ENCODE measurements around the gene KCNS1. TPM values are rescaled to one million over a fixed set of nuclear protein-coding genes. Genes with fewer than 3 reads are reported as not detected.

Gene KCNS1
- total and polyA plus RNA-seq, 2 of the 8 experiments (the other 6 are each of a cell fraction or from before 2014, with no cell fraction given) = 1.4 to 1.8 TPM

GRCh38 chr20:45149062-45149461, 48.1 kb upstream of the KCNS1 start:
- Histone ChIP-seq H3K27me3 (replicated peaks in 1 of 4; ENCODE audit: control insufficient read depth in 3 of 4, extremely low read depth in 1 of 4, insufficient read depth in 3 of 4, low read length in 3 of 4) (no peaks in the 10 kb centered on the region; a peak in 2 of 7 replicates), H2BK5ac (ENCODE audit: low read depth, low read length) (no peak overlapping the region), H2BK20ac (ENCODE audit: low read length) (no peak overlapping the region), H3K79me2 (ENCODE audit: control insufficient read depth in 1 of 2, insufficient read depth in 2 of 2, low read length in 2 of 2) (no peaks in the 10 kb centered on the region), H4K8ac (ENCODE audit: extremely low read depth, insufficient read depth, low read length) (no peak overlapping the region), H3K9ac (replicated peaks in 1 of 4; ENCODE audit: extremely low read depth in 1 of 4, low read depth in 3 of 4, low read length in 3 of 4) (no peak overlapping the region), H2BK12ac (ENCODE audit: low read depth, low read length) (no peak overlapping the region), H3K4ac (replicated peaks; ENCODE audit: insufficient read length, low read depth, low read length) (no peak overlapping the region), H3K23me2 (ENCODE audit: low read depth, low read length) (no peaks in the 10 kb centered on the region), H2AK5ac (ENCODE audit: low read depth, low read length) (no peak overlapping the region), H2AFZ (ENCODE audit: low read length) (no peak overlapping the region), H2BK120ac (replicated peaks; ENCODE audit: low read depth, low read length) (no peak overlapping the region), H3K56ac (replicated peaks; ENCODE audit: insufficient read length, low read depth, low read length) (no peak overlapping the region), H4K20me1 (replicated peaks in 1 of 2; ENCODE audit: control insufficient read depth in 1 of 2, insufficient read depth in 2 of 2, low read length in 2 of 2) (no peaks in the 10 kb centered on the region), H2BK15ac (ENCODE audit: low read length) (no peak overlapping the region), H4K5ac (ENCODE audit: insufficient read length, low read depth, low read length) (no peak overlapping the region), H3K14ac (ENCODE audit: insufficient read length) (no peak overlapping the region), H3K4me1 (replicated peaks in 1 of 4; ENCODE audit: control insufficient read depth in 3 of 4, insufficient read depth in 4 of 4, low read length in 3 of 4) (no peaks in the 10 kb centered on the region), H3K23ac (ENCODE audit: insufficient read length) (no peak overlapping the region), H3K36me3 (ENCODE audit: control insufficient read depth in 2 of 4, insufficient read depth in 4 of 4, low read length in 3 of 4) (no peaks in the 10 kb centered on the region), H4K91ac (replicated peaks; ENCODE audit: insufficient read length, low read length) (no peak overlapping the region), H3K79me1 (ENCODE audit: low read depth, low read length) (no peaks in the 10 kb centered on the region), H3K27ac (ENCODE audit: low read depth, low read length) (no peak overlapping the region), H3K4me2 (ENCODE audit: insufficient read depth in 1 of 2, low read depth in 2 of 2, low read length in 2 of 2) (no peak overlapping the region), H3K9me3 (ENCODE audit: insufficient read depth in 2 of 2, low read depth in 1 of 2, low read length in 1 of 2) (no peaks in the 10 kb centered on the region), H3K18ac (ENCODE audit: extremely low read depth, low read length) (no peak overlapping the region), H3K4me3 (ENCODE audit: extremely low read depth in 1 of 4, insufficient read depth in 2 of 4, low read depth in 3 of 4, low read length in 4 of 4) (no peak overlapping the region)
- ChIA-PET POLR2A (ENCODE audit: partially characterized antibody) (no interaction called here), CTCF (ENCODE audit: partially characterized antibody) (interaction anchor here (2.6 kb wide), 1 partner anchor 10 kb away, joined by 10 read pairs; no protein-coding TSS in a partner anchor)
- FAIRE-seq = no peak
- WGBS, 2 experiments (ENCODE audit: extremely low coverage in 1 of 2, insufficient coverage in 1 of 2, insufficient read length in 1 of 2, insufficient replicate concordance in 2 of 2, low coverage in 1 of 2, low lambda C conversion rate in 2 of 2, missing lambda C conversion rate in 1 of 2) = 90% methylated on average over 3 of the region's 3 CpGs; no CpG with 5 or more reads in 1 of the 2 experiments
- DNase-seq (ENCODE audit: low read depth in 1 of 2, low spot score in 2 of 2) = no peak
- TF ChIP-seq SUZ12 (IDR thresholded peaks at IDR 0.05; ENCODE audit: low read length) (no peak), JUND (IDR thresholded peaks at IDR 0.05; ENCODE audit: low read length) (no peak), NANOG (IDR thresholded peaks at IDR 0.05; ENCODE audit: insufficient read depth, low read depth, low read length, poor library complexity, severe bottlenecking) (no peak), BCL11A (IDR thresholded peaks at IDR 0.05; ENCODE audit: low read depth in 2 of 2, low read length in 2 of 2) (no peak), EGR1 (IDR thresholded peaks at IDR 0.05; ENCODE audit: borderline replicate concordance, low read depth, low read length) (no peak), BACH1 (IDR thresholded peaks at IDR 0.05; ENCODE audit: low read length) (no peak), SRF (IDR thresholded peaks at IDR 0.05; ENCODE audit: low read depth, low read length) (no peak), TAF1 (IDR thresholded peaks at IDR 0.05; ENCODE audit: low read depth, low read length) (no peak), SP2 (IDR thresholded peaks at IDR 0.05; ENCODE audit: low read length) (no peak), USF2 (IDR thresholded peaks at IDR 0.05; ENCODE audit: low read length) (no peak), SAP30 (IDR thresholded peaks at IDR 0.05; ENCODE audit: insufficient read depth, insufficient replicate concordance, low read length) (no peak), JUN (IDR thresholded peaks at IDR 0.05; ENCODE audit: low read depth, low read length) (no peak), YY1 (IDR thresholded peaks at IDR 0.05; ENCODE audit: low read depth, low read length) (no peak), CTBP2 (IDR thresholded peaks at IDR 0.05; ENCODE audit: borderline replicate concordance, insufficient read depth, insufficient read length, low read length) (no peak)
